NOMO-1 treated with DMSO at 0.1 percent for 48 hours (cell line): Measurements from ENCODE around the gene RALGPS2.
"Not testable (repeated sequence)": the region's sequence is repeated elsewhere in the genome, so short reads cannot be mapped to it uniquely, and the experiment has no call there.

Experiments
- DNase-seq: peaks from one replicate; lab custom pipeline; 2025; ENCODE audit not compliant: unreplicated experiment; lab: John Stamatoyannopoulos, UW

Gene RALGPS2

GRCh38 chr1:178724376-178724727 lies 692 bp upstream of the RALGPS2 start:
- peak; percentile 26 for DNase-seq

DNA sequence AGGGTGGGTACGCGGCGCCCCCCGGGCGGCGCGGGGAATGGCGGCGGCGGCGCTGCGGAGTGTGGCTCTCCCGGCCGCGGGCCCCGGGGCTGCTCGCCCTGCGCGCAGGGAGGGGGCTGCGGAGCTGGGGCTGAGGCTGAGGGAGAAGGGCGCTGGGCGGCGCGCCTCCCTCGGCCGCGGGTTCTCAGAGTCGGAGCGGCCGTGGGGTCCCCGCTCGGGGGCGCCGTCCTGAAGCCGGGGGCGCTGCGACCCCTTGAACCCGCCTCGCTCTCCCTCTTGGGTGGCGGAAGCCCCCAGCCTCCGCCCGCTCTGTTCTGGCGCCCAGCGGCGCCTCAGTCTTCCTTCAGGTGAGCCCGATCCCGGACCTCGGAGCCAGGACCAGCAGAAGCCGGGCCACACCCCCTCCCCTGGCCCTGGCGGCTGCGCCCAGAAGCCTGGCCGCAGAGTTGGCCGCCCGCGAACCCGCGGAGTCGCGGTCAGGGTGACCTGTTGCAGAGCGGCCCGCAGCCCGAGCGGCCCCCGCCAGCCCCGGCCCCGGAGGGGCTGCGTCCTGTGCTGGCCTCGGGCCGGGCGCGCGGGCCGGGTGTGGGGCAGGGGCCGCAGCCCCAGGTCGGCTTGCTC lies 532 bp downstream of the RALGPS2 start:
- peak; percentile 22 for DNase-seq

DNA sequence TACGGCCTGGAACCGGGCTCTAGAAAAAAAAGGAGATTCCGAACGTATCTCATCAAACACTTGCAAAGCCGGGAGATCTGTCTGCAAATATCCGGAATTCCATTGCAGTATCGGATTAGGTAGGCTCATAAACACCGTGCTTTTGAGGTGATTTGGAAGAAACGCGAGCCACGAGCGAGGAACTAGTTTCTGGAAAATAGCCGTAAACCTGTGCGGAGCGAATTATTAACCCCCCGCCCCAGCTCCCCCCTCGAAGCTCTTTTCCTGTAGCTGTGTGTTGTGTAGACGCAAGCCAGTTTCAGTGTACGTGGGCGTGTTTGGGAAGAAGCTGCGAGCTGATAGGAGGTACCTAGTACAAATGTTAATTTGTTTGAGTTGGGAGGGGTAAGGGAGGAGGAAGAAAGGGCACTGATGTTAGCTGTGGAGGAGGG lies 1.1 kb downstream of the RALGPS2 start:
- peak; percentile 91 for DNase-seq

DNA sequence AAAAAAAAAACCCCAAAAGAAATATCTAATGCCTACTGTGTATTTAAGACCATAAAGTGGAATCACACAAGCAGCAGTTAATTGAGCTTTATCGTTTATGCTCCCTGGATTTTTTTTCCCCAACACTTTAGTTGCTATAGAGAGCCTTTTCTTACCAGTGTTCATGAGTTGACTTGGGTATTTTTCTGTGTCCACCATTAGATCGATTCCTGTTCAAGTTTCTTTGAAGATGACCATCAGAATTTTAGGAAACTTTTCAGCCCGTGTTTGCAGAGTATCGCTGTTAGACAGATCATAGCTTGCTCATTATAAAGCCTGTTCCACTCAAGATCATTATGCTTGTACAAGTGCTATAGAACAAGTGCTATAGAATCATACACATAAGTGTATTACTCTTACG lies 1.5 kb downstream of the RALGPS2 start:
- no peak for DNase-seq

DNA sequence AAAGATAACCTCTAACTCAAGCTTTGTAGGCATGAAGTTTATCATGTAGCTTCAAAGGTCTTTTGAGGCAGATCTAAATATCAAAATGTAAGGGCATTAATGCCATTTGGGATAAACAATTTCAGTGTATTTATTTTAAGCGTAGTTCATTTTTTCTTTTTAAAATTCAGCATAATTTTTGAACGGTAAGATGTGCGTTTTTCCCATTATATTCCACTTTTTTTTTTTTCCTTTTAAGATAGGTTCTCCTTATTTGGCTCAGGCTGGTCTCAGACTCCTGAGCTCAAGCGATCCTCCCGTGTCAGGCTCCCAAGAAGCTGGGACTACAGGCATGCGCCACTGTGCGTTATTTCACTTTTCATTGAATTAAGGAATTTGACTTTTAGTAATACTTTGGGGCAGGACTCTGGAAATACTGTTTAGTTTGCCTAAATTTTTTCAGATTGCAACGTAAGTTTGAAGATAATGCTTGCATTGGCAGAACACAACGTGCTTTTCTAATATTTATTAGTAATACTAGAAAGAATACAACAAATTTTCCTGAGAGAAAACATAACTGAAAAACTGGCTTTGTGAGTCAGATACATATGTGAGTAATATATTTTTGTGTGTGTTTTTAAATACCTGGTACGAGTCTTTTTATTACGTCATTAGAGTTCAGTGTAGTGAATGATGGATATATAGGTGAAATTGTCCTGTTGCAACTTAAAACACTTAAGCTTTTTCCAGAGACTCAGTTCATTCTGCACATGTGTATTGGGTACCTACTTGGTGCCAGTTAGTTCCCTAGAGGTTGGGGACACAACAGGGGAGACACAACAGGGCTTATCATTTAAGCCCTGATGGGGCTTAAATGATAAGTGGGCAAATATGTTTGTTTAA lies 2.2 kb downstream of the RALGPS2 start:
- DNase-seq = no peak

- DNase-seq = no peak
Observed at GRCh38 chr1:178733972-178734371, 8.9 kb downstream of the RALGPS2 start.

GRCh38 chr1:178738780-178739179 lies 13.7 kb downstream of the RALGPS2 start:
- DNase-seq = no peak

DNA sequence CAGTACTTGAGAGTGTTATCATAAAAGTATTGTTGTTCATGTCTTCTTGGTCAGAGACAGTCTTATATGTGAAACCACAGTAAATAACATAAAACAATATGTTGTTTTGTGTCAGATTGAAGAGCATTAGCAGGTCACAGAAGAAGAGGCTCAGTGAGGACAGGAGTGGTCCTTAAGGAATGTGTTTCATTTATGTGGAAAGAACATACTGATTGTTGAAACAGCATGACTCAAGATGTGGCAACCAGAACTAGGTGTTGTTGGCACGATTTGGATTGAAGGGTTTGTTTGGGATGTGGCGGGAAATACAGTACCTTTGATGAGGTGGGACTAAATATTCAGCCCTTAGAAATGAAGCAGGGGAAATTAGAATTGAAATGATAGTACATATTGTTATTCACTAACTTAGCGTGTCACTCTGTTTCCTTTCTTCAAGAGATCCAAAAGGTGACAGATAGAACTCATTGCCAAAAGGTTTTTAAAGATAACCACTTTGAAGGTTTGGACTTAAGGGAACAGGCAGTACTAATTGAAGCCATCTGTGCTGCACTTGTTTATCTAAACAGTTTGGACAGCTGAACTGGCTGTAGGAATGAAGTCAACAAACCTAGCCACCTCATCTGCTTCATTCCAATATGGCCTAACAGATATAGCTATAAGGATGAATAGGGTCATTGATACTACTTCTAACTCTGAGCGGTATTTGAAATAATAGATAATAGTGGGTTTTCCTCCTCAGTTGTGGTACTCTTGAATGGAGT lies 14.4 kb downstream of the RALGPS2 start:
- no peak for DNase-seq

DNA sequence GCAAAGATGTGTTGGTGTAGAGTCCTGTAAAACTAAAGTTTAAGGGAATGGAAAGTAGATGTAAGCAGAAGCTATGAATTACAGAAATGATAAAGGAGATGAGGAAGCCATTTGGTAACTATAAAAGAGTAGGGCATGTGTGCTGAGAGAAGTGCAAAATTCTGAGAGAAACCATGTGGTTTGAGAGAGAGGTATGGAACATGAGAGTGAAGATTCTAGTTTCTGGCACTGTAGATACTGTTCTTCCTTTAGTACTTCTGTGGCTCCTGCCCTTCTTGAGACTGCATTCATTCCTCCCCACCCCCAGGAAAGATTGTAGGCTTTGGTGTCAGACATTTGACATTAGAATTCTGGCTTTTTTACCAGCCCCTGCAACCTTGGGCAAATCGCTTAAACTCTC lies 15.4 kb downstream of the RALGPS2 start:
- no peak for DNase-seq

DNA sequence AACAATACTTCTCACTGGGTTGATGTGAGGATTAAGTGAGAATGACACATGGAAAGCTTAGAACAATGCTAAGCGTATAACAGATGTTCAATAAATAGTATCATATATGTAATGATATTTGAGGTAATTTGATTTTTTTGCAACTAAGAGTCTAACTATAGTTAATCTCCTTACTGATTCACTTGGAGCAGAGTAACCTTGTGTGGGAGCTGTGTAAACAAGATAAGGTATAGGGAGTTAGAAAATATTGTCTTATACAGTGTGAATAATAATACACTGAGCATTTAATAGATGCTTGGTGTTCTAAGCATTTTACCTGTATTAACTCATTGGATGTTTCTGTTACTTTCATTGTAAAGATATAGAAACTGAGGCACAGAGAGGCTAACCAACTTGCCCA lies 15.9 kb downstream of the RALGPS2 start:
- no peak for DNase-seq

DNA sequence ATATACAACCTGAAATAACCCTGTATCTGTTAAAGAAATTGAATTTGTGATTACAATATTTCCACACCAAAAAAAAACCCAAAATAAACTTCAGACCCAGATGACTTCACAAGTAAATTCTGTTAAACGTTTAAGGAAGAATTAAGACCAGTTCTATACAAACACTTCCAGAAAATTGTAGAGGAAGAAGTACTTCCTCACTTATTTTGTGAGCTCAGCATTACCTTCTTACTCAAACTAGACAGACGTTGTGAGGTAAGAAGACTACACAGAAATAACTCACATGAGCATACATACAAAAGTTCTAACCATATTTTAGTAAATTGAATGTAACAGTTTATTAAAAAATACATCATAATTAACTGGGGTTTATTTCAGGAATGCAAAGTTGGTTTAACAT lies 18.8 kb downstream of the RALGPS2 start:
- peak; percentile 8 for DNase-seq

- no peak for DNase-seq
Observed at GRCh38 chr1:178745260-178745659, 20.2 kb downstream of the RALGPS2 start.

- no peak for DNase-seq
Observed at GRCh38 chr1:178746345-178746744, 21.3 kb downstream of the RALGPS2 start.

GRCh38 chr1:178747361-178747760 lies 22.3 kb downstream of the RALGPS2 start:
- not testable (repeated sequence) for DNase-seq

- no peak for DNase-seq
Observed at GRCh38 chr1:178749581-178750166, 24.6 kb downstream of the RALGPS2 start.

GRCh38 chr1:178751046-178751445 lies 26.0 kb downstream of the RALGPS2 start:
- no peak for DNase-seq

- no peak for DNase-seq
Observed at GRCh38 chr1:178752891-178753290, 27.8 kb downstream of the RALGPS2 start.

GRCh38 chr1:178754655-178755256 lies 29.7 kb downstream of the RALGPS2 start:
- DNase-seq = not testable (repeated sequence)

DNA sequence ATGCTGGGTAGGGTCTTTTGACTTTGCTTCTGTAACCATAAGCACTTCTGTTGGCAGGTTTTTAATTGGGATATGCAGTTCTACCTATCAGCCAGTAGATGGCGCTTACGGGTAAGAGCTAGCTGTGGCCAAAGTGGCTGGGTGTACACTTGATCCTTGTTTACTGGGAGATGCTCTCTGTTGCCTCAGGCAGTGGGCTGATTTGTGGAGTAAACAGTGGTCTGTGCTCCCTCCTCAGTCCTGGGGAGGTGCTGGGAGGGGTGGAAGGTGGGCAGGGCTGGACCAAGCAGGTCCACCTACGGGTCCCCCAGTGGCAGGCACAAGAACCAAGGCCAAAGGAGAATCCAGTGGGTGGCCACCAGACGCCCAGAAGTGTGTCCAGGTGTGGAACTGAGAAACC lies 43.4 kb downstream of the RALGPS2 start:
- DNase-seq = peak; percentile 42

DNA sequence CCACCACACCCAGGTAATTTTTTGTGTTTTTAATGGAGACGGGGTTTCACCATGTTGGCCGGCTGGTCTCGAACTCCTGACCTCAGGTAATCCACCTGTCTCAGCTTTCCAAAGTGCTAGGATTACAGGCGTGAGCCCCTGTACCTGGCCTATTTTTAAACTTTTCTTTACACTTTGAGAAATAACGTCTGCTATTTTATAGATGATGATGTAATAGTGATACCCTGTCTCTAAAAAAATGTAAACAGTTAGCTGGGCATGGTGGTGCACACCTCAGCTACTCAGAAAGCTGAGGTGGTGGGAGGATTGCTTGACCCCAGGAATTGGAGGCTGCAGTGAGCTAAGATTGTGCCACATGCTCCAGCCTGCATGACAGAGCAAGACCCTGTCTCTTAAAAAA lies 47.9 kb downstream of the RALGPS2 start:
- no peak for DNase-seq

DNA sequence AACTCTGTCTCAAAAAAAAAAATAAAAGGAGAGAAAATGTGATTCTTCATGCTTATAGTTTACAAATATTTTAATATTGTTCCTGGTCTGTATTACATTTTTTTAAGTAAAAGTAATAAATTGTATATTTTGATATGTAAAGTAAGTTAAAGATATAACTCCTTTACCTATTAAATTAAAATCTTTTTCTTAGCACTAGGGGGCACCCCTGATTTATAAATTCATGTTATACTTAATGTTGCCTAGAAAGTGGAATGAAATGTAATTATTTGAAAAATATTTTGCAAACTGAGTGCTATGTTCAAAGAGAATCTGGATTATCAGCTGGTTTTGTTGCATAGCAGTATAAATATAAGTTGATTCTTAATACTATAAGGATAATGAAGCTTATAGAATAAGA lies 49.2 kb downstream of the RALGPS2 start:
- DNase-seq = peak; percentile 32
